GM12874 (cell line): ENCODE results near the gene LOXHD1.

Experiments used
- CTCF ChIP-seq: IDR thresholded peaks from 2 replicates; pipeline ENCODE4 v1.5.1; 2011; ENCODE audit warnings: low read depth, mild to moderate bottlenecking, control low read depth, low read length, moderate library complexity; ENCODE audit not compliant: insufficient read depth

Gene LOXHD1

GRCh38 chr18:46562674-46563192 lies 94.3 kb downstream of the LOXHD1 start:
- no peak for TF ChIP-seq CTCF

GRCh38 chr18:46560671-46561045 lies 96.4 kb downstream of the LOXHD1 start:
- no peak for TF ChIP-seq CTCF

- TF ChIP-seq CTCF: no peak
Measured at GRCh38 chr18:46559946-46560670, 96.9 kb downstream of the LOXHD1 start.

GRCh38 chr18:46559296-46559695 lies 97.7 kb downstream of the LOXHD1 start:
- TF ChIP-seq CTCF: no peak

GRCh38 chr18:46556590-46557206 lies 100.3 kb downstream of the LOXHD1 start:
- TF ChIP-seq CTCF: no peak

GRCh38 chr18:46555724-46556123 lies 101.3 kb downstream of the LOXHD1 start:
- TF ChIP-seq CTCF: peak; percentile 61

GRCh38 chr18:46555213-46555612 lies 101.8 kb downstream of the LOXHD1 start:
- no peak for TF ChIP-seq CTCF
